Small intestine (tissue), 7 donors: ENCODE data around the gene SERPINB4. TPM values are rescaled to one million over a fixed set of nuclear protein-coding genes. Genes with fewer than 3 reads are reported as not detected.
"Not testable (repeated sequence)": the region's sequence is repeated elsewhere in the genome, so short reads cannot be mapped to it uniquely, and the experiment has no call there.

Experiments
- DNase-seq, 2 donors: peaks; one replicate each; pipeline versions ENCODE4 v3.0.0 to v3.0.0-alpha.2; 2013
- FAIRE-seq: peaks from 2 replicates; lab custom pipeline; 2012; peaks lifted over from hg19 to GRCh38; lab: Jason Lieb, UNC
- H3K27ac ChIP-seq, 3 donors: one replicate each; pipeline ENCODE4 v1.5.1; 2013; ENCODE audit warnings: low read length in 2 of 3, mild to moderate bottlenecking in 2 of 3, control low read depth in 1 of 3, inconsistent platforms in 1 of 3, low read depth in 1 of 3, moderate library complexity in 1 of 3
- H3K27me3 ChIP-seq, 3 donors: one replicate each; pipeline ENCODE4 v1.6.1; 2013; ENCODE audit warnings: low read length in 3 of 3, inconsistent platforms in 1 of 3; ENCODE audit not compliant: control insufficient read depth in 3 of 3, insufficient read depth in 3 of 3
- H3K36me3 ChIP-seq, 3 donors: one replicate each; pipeline ENCODE4 v1.6.1; 2013; ENCODE audit warnings: low read length in 3 of 3, inconsistent platforms in 1 of 3, low read depth in 1 of 3, mild to moderate bottlenecking in 1 of 3, moderate library complexity in 1 of 3; ENCODE audit not compliant: control insufficient read depth in 3 of 3, insufficient read depth in 2 of 3
- H3K4me1 ChIP-seq, 3 donors: one replicate each; pipeline ENCODE4 v1.6.1; 2013; ENCODE audit warnings: low read length in 2 of 3, inconsistent platforms in 1 of 3, low read depth in 1 of 3, mild to moderate bottlenecking in 1 of 3, moderate library complexity in 1 of 3; ENCODE audit not compliant: control insufficient read depth in 3 of 3, insufficient read depth in 2 of 3
- H3K4me3 ChIP-seq, 3 donors: one replicate each; pipeline ENCODE4 v1.5.1; 2013; ENCODE audit warnings: low read length in 3 of 3, control low read depth in 1 of 3, inconsistent platforms in 1 of 3, low read depth in 1 of 3, mild to moderate bottlenecking in 1 of 3, moderate library complexity in 1 of 3
- H3K9me3 ChIP-seq, 2 donors: one replicate each; pipeline ENCODE4 v1.6.1; 2013; ENCODE audit warnings: low read depth in 1 of 2, low read length in 1 of 2; ENCODE audit not compliant: control insufficient read depth in 2 of 2, insufficient read depth in 1 of 2
- WGBS, 3 donors: extraction: QIAGEN DNeasy Blood & Tissue Kit; methylation state at CpG; one replicate each; pipeline ENCODE4 v1.1.7; 2013; 5-methylcytosine and 5-hydroxymethylcytosine counted together
- polyA plus RNA-seq, 4 donors: library from polyadenylated mRNA; stranded (reverse) in 3 of 4; unstranded in 1 of 4; fragments of 200-250 nt in 3 of 4; fragments of 120-200 nt in 1 of 4; gene quantifications; one replicate each; pipeline versions ENCODE4 v1.2.1 to v1.2.3, GENCODE V29; 2013
- donor health status: healthy with polysubstance abuse.
- donor health status: control.
- donor health status: control.
- donor health status: Bipolar disorder and iron deficiency.
- donor health status: healthy.

The SERPINB4 gene
- polyA plus RNA-seq, 4 donors: not detected

GRCh38 chr18:63677500-63678225, 33.6 kb upstream of the SERPINB4 start:
- Histone ChIP-seq H3K27ac (no peak overlapping the region), H3K4me3 (no peak overlapping the region), H3K9me3 (no peaks in the 10 kb centered on the region), H3K27me3 (no peaks in the 10 kb centered on the region), H3K36me3 (no peaks in the 10 kb centered on the region), H3K4me1 (peaks cover 0 to 11% (median 0%) of the 10 kb centered on the region in 3 donors)
- FAIRE-seq: no peak
- WGBS, 3 donors: 63 to 66% (median 66%) methylated on average over 5 of the region's 5 CpGs
- no peak for DNase-seq

- Histone ChIP-seq H3K4me3 (no peak overlapping the region), H3K27me3 (no peaks in the 10 kb centered on the region), H3K36me3 (no peaks in the 10 kb centered on the region), H3K4me1 (peaks cover 0 to 5% (median 0%) of the 10 kb centered on the region in 3 donors), H3K27ac (no peak overlapping the region), H3K9me3 (no peaks in the 10 kb centered on the region)
- DNase-seq (peak; percentile 5 to 46), FAIRE-seq (no peak)
- WGBS, 3 donors: 16 to 28% (median 18%) methylated on average over 5 of the region's 5 CpGs
Measured at GRCh38 chr18:63676526-63677323, 32.7 kb upstream of the SERPINB4 start.

DNA sequence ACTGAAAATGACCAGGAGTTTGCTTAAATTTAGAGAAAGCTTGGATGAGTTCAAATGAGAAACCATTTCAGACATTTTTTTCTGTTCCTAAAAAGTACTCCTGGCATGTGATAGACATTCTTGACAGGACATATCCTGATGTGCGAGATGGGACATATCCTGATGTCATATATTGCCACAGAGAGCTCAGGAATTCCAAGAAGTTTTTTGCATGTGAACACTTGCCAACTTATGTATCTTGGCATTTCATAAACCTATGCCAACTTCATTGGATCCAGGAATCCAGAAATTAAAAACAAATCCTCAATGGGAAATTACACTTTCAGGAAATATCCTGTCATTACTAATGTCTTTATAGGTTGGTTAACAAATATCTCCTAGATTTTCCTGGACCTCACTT, 20.5 kb upstream of the SERPINB4 start:
- Histone ChIP-seq H3K4me3 (no peak overlapping the region), H3K27me3 (no peaks in the 10 kb centered on the region), H3K27ac (no peak overlapping the region), H3K9me3 (peaks cover 0 to 5% of the 10 kb centered on the region in 2 donors), H3K4me1 (no peaks in the 10 kb centered on the region), H3K36me3 (no peaks in the 10 kb centered on the region)
- DNase-seq (no peak), FAIRE-seq (no peak)
- 80 to 90% (median 82%) methylated on average over 1 of the region's 1 CpG for WGBS, 3 donors

GRCh38 chr18:63661750-63662149, 17.7 kb upstream of the SERPINB4 start, which contains the start of gene SERPINB3:
Gene SERPINB3, minus strand, starts transcription at chr18:63661893. Its CDS starts 677 bp downstream, at chr18:63661216.
- 82 to 84% (median 83%) methylated on average over 2 of the region's 3 CpGs for WGBS, 3 donors
- H3K4me3 ChIP-seq, DNase-seq, H3K9me3 ChIP-seq, H3K4me1 ChIP-seq, H3K36me3 ChIP-seq, H3K27ac ChIP-seq, FAIRE-seq, H3K27me3 ChIP-seq: not testable (repeated sequence)

DNA sequence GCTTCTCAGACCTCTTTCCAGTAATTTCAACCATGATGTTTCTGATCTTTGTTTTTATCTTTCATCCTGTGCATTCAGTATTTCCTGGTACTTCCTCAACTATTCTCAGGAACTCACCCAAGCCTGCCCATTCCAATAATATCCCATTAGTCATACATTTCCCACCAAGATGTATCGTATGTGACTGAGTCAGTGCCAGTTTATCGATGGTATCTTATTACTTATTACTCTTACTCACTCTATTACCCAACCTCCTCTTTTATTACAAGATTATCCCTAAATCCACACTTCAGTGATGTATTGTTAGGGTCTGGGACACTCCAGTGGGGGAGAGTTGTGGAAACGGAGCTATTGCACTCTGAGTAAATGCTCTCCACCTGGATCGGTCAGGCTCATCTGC, 14.9 kb upstream of the SERPINB4 start:
- H3K4me3 ChIP-seq, H3K4me1 ChIP-seq, H3K27ac ChIP-seq, FAIRE-seq, H3K9me3 ChIP-seq, H3K36me3 ChIP-seq, DNase-seq, H3K27me3 ChIP-seq: not testable (repeated sequence)
- 85 to 97% (median 87%) methylated on average over 4 of the region's 4 CpGs for WGBS, 3 donors

GRCh38 chr18:63650271-63650670, 6.2 kb upstream of the SERPINB4 start:
- H3K4me3 ChIP-seq, H3K27me3 ChIP-seq, H3K36me3 ChIP-seq, H3K27ac ChIP-seq, FAIRE-seq, DNase-seq, H3K4me1 ChIP-seq, H3K9me3 ChIP-seq: not testable (repeated sequence)
- WGBS, 3 donors: 54 to 75% (median 75%) methylated on average over 3 of the region's 3 CpGs

- H3K4me1 ChIP-seq: no peaks in the 10 kb centered on the region
- H3K9me3 ChIP-seq: no peaks in the 10 kb centered on the region
- WGBS, 3 donors: 65 to 70% (median 68%) methylated on average over 7 of the region's 7 CpGs
- no peaks in the 10 kb centered on the region for H3K36me3 ChIP-seq
- DNase-seq: no peak
- H3K27me3 ChIP-seq: no peaks in the 10 kb centered on the region
- H3K4me3 ChIP-seq: no peak overlapping the region
- no peak for FAIRE-seq
- H3K27ac ChIP-seq: no peak overlapping the region
Measured at GRCh38 chr18:63648241-63648640, 4.2 kb upstream of the SERPINB4 start.

- FAIRE-seq (no peak), DNase-seq (no peak)
- H3K36me3 ChIP-seq: no peaks in the 10 kb centered on the region
- H3K27ac ChIP-seq: no peak overlapping the region
- no peaks in the 10 kb centered on the region for H3K27me3 ChIP-seq
- H3K4me1 ChIP-seq: no peaks in the 10 kb centered on the region
- H3K9me3 ChIP-seq: no peaks in the 10 kb centered on the region
- H3K4me3 ChIP-seq: no peak overlapping the region
Measured at GRCh38 chr18:63646936-63647335, 2.9 kb upstream of the SERPINB4 start.
